A549 treated with ZK216348 at 1 μM for 4 hours (cell line): Measurements from ENCODE around the gene TNFSF13. TPM values are rescaled to one million over a fixed set of nuclear protein-coding genes. Genes with fewer than 3 reads are reported as not detected.

Experiments used
- total RNA-seq: library from RNA; stranded (reverse); fragments of 200-300 nt; extraction: Qiagen RNA extraction; gene quantifications from 5 replicates; pipeline ENCODE4 v1.2.3, GENCODE V29; 2022; ENCODE audit warnings: low read depth

The TNFSF13 gene, protein sequence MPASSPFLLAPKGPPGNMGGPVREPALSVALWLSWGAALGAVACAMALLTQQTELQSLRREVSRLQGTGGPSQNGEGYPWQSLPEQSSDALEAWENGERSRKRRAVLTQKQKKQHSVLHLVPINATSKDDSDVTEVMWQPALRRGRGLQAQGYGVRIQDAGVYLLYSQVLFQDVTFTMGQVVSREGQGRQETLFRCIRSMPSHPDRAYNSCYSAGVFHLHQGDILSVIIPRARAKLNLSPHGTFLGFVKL
- total RNA-seq: 0.09 to 1.5 TPM (median 0.57 TPM) in 5 replicates

DNA sequence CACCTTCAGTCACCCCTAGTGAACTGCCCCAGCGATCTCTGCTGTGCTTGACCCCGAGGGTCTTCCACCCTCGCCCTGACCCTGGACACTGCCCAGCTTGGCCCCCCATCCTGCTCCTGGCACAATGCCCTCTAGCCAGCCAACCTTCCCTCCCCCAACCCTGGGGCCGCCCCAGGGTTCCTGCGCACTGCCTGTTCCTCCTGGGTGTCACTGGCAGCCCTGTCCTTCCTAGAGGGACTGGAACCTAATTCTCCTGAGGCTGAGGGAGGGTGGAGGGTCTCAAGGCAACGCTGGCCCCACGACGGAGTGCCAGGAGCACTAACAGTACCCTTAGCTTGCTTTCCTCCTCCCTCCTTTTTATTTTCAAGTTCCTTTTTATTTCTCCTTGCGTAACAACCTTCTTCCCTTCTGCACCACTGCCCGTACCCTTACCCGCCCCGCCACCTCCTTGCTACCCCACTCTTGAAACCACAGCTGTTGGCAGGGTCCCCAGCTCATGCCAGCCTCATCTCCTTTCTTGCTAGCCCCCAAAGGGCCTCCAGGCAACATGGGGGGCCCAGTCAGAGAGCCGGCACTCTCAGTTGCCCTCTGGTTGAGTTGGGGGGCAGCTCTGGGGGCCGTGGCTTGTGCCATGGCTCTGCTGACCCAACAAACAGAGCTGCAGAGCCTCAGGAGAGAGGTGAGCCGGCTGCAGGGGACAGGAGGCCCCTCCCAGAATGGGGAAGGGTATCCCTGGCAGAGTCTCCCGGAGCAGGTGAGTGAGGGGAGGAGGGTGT is at the start of gene TNFSF13:
TSS of gene TNFSF13 (plus strand) at position 207 of the 776 bp plus-strand sequence. CDS start at position 497, 290 bp downstream.

DNA sequence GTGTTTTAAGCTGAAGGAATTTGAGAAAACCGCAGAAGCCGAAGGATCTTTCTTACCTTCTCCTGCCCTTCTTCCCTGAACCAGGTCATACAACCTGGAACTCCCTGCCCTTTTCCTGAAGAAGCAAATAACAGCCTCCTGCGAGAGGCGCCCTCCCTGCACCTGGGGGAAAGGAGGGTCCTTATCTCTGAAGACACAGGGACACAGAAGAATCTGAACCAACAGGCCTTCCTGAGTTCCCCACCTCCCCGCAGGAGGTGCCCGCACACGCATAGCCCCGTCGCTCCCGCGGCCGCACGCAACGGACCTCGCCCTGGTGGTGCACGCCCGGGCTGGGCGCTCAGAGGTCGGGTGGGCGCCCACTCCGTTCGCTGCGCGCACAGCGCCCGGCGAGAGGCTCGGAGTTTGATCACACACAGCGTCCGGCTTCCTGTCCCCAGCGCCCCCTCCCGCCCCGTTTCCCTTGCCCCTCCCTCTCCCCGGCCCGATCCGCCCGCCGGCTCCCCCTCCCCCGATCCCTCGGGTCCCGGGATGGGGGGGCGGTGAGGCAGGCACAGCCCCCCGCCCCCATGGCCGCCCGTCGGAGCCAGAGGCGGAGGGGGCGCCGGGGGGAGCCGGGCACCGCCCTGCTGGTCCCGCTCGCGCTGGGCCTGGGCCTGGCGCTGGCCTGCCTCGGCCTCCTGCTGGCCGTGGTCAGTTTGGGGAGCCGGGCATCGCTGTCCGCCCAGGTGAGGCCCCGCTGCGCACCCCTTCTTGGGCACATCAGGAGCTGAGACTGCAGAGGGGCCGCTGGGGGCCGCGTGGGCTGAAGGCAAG is 9.8 kb upstream of the TNFSF13 start, which contains the start of gene TNFSF12:
TSS of gene TNFSF12 (plus strand) at position 474 of the 816 bp plus-strand sequence. CDS start at position 570, 96 bp downstream.

DNA sequence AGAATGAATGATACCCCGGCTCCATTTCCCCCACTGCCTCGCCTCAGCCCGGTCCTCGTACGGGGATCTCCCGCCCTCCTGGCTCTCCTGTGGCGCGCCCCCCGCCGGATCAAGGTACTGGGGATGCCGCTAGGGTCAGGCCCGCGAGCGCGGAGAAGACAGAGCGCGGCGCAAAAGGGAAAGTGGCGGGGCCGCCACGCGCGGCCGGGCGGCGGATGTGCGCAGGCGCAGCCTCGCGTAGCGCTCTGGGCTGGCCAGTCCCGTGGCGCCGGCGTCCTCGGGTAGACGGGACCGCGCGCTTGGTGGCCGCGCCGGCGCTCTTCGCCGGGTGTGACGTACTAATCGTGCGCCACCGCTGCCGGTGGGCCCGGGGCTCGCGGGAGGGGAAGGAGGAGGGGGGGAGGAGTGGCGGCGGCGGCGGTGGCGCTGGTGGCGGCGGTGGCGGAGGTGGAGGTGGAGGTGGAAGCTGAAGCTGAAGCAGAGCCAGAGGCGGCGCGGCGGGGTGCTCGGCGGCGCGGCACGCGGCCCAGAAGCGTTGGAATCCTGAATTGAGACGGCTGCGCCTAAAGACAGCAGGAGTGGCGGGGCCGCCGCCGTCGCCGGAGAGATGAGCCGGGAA is 3.1 kb downstream of the TNFSF13 start, which contains the start of gene SENP3:
TSS of gene SENP3 (plus strand) at position 331 of the 619 bp plus-strand sequence. CDS start 1,158 bp downstream, outside the sequence.

DNA sequence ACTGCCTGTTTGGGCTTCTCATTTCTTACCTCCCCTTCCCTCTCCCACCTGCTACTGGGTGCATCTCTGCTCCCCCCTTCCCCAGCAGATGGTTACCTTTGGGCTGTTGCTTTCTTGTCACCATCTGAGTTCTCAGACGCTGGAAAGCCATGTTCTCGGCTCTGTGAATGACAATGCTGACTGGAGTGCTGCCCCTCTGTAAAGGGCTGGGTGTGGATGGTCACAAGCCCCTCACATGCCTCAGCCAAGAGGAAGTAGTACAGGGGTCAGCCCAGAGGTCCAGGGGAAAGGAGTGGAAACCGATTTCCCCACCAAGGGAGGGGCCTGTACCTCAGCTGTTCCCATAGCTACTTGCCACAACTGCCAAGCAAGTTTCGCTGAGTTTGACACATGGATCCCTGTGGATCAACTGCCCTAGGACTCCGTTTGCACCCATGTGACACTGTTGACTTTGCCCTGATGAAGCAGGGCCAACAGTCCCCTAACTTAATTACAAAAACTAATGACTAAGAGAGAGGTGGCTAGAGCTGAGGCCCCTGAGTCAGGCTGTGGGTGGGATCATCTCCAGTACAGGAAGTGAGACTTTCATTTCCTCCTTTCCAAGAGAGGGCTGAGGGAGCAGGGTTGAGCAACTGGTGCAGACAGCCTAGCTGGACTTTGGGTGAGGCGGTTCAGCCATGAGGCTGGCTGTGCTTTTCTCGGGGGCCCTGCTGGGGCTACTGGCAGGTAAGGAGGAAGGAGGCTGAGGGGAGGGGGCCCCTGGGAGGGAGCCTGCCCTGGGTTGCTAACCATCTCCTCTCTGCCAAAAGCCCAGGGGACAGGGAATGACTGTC is 20.7 kb downstream of the TNFSF13 start, which contains the start of gene CD68:
TSS of gene CD68 (plus strand) at position 638 of the 833 bp plus-strand sequence. CDS start at position 678, 40 bp downstream.

DNA sequence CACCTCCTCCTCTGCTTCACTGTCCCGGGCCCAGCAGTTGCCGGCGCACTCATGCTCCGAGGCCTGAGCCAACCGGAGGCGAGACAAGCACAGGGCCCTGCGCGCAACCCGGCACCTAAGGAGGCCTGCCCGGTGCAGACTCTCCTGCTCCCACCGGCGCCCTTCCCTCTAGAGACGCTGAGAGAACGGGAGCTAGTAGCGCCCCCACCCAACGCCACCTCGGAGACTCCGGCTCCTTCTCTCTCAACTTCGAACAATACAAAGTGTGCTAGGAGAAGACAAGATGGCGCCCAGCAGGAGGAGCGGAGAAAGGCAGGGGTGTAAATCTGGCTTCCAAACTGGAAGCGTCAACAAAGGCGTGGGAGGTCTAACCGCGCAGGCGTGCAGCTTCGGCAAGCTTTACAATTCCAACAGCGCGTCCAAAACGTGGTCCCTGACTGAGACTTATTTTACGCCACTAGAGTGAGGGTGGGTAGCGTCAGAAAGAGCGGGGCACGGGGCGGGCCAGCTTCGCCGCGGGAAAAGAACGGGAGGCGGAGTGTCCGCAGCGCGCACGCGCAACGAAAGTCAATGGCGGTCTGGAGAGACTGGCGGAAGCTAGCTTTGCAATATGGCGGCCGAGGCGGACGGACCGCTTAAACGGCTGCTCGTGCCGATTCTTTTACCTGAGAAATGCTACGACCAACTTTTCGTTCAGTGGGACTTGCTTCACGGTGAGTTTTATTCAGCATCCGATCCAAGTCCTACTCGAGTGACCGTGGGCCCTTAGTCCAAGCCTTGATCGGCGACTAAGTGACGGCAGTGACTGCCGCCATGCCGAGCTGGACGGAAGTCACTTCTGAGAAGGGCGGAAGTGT is 24.9 kb downstream of the TNFSF13 start, which contains the start of gene MPDU1:
TSS of gene MPDU1 (plus strand) at position 600 of the 857 bp plus-strand sequence. CDS start at position 611, 11 bp downstream.

DNA sequence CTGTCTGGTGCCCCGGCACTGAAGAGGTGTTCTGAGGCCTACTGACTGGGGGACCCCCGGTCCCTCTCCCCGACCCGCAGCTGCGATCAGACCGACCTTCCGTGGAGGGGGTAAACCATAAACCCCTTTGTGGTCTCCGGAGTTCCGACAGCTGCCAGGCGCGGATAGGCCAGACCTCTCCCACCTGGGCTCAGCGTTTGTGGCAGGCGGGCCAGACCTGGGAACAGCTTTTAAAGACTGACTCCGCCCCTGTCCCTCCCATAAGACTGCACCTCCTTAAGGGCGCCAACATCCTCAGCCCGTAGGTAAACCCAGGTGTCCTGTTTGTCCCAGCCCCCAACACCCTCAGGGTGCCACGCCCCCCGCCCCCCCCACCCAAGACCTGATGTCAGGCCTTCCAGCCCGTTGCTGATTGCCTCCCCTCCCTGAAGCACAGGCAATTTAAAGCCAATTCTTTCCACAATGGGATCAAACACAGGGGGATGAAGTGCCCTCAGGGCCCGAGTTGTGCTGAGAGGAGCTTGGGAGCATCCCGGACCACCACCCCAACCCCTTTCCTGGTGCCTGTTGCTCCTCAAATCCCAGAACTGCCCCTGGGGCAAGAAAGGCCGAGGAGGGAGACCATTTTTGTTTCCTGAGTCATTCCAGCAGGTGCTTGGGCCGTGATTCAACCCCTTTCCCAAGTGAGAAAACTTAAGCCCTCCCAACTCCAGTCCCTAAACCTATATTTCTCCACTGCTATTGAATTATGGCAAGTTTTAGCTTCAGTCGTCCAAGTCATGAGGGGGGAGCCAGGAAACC is 31.5 kb downstream of the TNFSF13 start, which contains the start of gene SOX15:
TSS of gene SOX15 (minus strand) at position 204 of the 801 bp plus-strand sequence. CDS start 418 bp downstream, outside the sequence.

Other genes with a start within 250 kb of the TNFSF13 start
- 96.6 to 116 TPM (median 107 TPM) in 5 replicates for gene GPS2, start 243.4 kb upstream of the TNFSF13 start, total RNA-seq
- gene NEURL4, start 229.4 kb upstream of the TNFSF13 start, total RNA-seq: 17.1 to 38.9 TPM (median 32.2 TPM) in 5 replicates
- gene ACAP1, start 222.2 kb upstream of the TNFSF13 start, total RNA-seq: 2.9 to 5.3 TPM (median 3.1 TPM) in 5 replicates
- gene KCTD11, start 206.6 kb upstream of the TNFSF13 start, total RNA-seq: 10.1 to 14.9 TPM (median 13.1 TPM) in 5 replicates
- not detected in 5 replicates for gene TMEM95, start 203.6 kb upstream of the TNFSF13 start, total RNA-seq
- gene TNK1, start 177.7 kb upstream of the TNFSF13 start, total RNA-seq: 1.3 to 1.9 TPM (median 1.8 TPM) in 5 replicates
- 29.3 to 48.8 TPM (median 39.6 TPM) in 5 replicates for gene PLSCR3, start 164.2 kb upstream of the TNFSF13 start, total RNA-seq
- gene TMEM256, start 154.7 kb upstream of the TNFSF13 start, total RNA-seq: 179 to 229 TPM (median 210 TPM) in 5 replicates
- 11.6 to 21.8 TPM (median 19.1 TPM) in 5 replicates for gene NLGN2, start 150.9 kb upstream of the TNFSF13 start, total RNA-seq
- gene SPEM1, start 138.4 kb upstream of the TNFSF13 start, total RNA-seq: not detected in 5 replicates
- not detected in 5 replicates for gene SPEM2, start 133.1 kb upstream of the TNFSF13 start, total RNA-seq
- gene SPEM3, start 129.9 kb upstream of the TNFSF13 start, total RNA-seq: not detected in 5 replicates
- 9.4 to 14.9 TPM (median 13.7 TPM) in 5 replicates for gene TMEM102, start 123.3 kb upstream of the TNFSF13 start, total RNA-seq
- 0.99 to 1.7 TPM (median 1.0 TPM) in 5 replicates for gene FGF11, start 119.2 kb upstream of the TNFSF13 start, total RNA-seq
- 6.9 to 9.9 TPM (median 9.7 TPM) in 5 replicates for gene CHRNB1, start 113.7 kb upstream of the TNFSF13 start, total RNA-seq
- gene ZBTB4, start 79.1 kb upstream of the TNFSF13 start, total RNA-seq: 18.5 to 27.9 TPM (median 24.6 TPM) in 5 replicates
- not detected in 5 replicates for gene SLC35G6, start 77.3 kb upstream of the TNFSF13 start, total RNA-seq
- gene POLR2A, start 74.4 kb upstream of the TNFSF13 start, total RNA-seq: 47.9 to 98.5 TPM (median 85.3 TPM) in 5 replicates
- gene TNFSF12, start 9.7 kb upstream of the TNFSF13 start, total RNA-seq: 7.8 to 14.5 TPM (median 12.5 TPM) in 5 replicates
- 96.5 to 108 TPM (median 105 TPM) in 5 replicates for gene SENP3, start 3.2 kb downstream of the TNFSF13 start, total RNA-seq
- gene CD68, start 20.9 kb downstream of the TNFSF13 start, total RNA-seq: 23.3 to 40.6 TPM (median 33.0 TPM) in 5 replicates
- 110 to 132 TPM (median 116 TPM) in 5 replicates for gene MPDU1, start 25.1 kb downstream of the TNFSF13 start, total RNA-seq
- gene SOX15, start 31.3 kb downstream of the TNFSF13 start, total RNA-seq: 0.22 to 0.34 TPM (median 0.30 TPM) in 5 replicates
- 45.1 to 62.0 TPM (median 57.6 TPM) in 5 replicates for gene FXR2, start 56.1 kb downstream of the TNFSF13 start, total RNA-seq
- 58.1 to 95.8 TPM (median 79.3 TPM) in 5 replicates for gene SAT2, start 69.1 kb downstream of the TNFSF13 start, total RNA-seq
- gene SHBG, start 71.4 kb downstream of the TNFSF13 start, total RNA-seq: 0.32 to 1.1 TPM (median 0.62 TPM) in 5 replicates
- 0.20 to 0.74 TPM (median 0.22 TPM) in 5 replicates for gene ATP1B2, start 92.2 kb downstream of the TNFSF13 start, total RNA-seq
- 38.9 to 53.5 TPM (median 49.6 TPM) in 5 replicates for gene TP53, start 128.7 kb downstream of the TNFSF13 start, total RNA-seq
- 24.4 to 43.8 TPM (median 40.2 TPM) in 5 replicates for gene WRAP53, start 129.7 kb downstream of the TNFSF13 start, total RNA-seq
- 1.2 to 1.7 TPM (median 1.5 TPM) in 5 replicates for gene EFNB3, start 146.5 kb downstream of the TNFSF13 start, total RNA-seq
- gene DNAH2, start 159.0 kb downstream of the TNFSF13 start, total RNA-seq: 0.01 TPM in 3 of 5 replicates, not detected in the others